Measurements from ENCODE around the gene ZNF664.

Gene ZNF664

DNA sequence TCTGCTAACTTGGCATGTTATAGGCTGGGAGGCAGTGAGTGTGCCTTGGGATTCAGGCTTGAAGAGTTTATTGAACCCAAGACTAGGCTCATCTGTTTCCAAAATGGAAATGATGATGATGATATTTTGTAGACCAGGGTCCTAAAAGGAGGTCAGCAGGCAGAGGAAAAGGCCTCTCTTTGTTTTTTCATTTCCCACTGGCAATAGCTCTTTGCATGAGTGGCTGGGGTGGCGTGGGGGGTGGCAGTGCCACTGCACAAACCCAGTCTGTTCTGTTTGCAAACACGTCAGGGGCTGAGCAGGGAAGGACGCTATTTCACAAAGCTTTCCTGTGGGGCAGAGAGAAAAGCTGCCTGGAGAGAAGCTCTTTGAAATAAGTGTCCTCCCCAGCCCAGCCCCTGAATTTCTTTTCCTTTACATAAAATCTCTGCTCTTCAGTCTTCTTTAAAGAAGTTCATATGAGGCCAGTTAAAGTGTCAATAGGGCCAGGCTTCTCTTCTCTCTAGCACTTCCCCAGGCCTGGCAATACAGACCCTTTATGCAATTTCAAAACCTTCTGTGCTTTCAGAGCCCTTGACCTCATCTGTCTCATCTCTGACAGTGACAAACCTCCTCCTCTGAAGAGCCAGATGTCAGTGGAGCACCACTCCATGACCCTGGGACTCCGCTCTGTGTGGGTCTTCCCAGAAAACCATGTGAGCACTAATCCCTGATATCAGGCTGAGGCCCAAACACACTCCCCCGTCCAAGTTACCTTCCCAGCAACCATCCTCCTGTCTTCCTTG, 72.8 kb downstream of the ZNF664 start:
- no peak overlapping the region for H3K4me3 ChIP-seq
- no peak overlapping the region for H3K27ac ChIP-seq

DNA sequence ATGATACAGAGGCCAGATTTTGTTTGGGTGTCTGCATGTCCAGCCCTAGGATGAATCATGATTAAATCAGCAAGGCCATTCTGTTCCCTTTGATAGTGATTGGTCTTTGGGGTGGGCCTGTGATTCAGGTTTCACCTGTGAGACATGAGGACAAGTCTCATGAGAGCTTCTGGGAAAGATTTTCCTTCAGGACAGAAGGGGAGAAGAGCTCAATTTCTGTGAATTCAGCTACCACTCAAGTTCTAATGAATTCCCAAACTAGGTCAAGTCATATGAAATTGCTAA, 73.4 kb downstream of the ZNF664 start:
- Histone ChIP-seq H3K4me3 (no peak overlapping the region), H3K27ac (no peak overlapping the region)

DNA sequence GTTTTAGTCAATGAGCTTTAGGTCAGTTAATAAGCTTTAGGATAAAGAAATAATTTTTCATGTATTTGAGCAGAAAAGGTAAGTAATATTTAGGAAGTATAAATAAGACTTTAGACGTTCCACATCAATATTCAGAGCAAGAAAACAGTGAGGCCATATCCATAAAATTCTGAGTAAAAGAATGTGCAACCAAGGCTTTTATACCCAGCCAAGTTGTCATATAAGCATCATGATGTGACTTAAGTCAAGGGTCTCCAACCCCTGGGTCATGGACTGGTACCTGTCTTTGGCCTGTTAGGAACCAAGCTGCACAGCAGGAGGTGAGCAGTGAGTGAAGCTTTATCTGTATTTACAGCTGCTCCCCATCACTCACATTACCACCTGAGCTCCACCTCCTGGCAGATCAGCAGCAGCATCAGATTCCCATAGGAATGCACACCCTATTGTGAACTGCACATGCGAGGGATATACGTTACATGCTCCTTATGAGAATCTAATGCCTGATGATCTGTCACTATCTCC, 74.1 kb downstream of the ZNF664 start:
- H3K4me3 ChIP-seq: no peak overlapping the region
- H3K27ac ChIP-seq: no peak overlapping the region

DNA sequence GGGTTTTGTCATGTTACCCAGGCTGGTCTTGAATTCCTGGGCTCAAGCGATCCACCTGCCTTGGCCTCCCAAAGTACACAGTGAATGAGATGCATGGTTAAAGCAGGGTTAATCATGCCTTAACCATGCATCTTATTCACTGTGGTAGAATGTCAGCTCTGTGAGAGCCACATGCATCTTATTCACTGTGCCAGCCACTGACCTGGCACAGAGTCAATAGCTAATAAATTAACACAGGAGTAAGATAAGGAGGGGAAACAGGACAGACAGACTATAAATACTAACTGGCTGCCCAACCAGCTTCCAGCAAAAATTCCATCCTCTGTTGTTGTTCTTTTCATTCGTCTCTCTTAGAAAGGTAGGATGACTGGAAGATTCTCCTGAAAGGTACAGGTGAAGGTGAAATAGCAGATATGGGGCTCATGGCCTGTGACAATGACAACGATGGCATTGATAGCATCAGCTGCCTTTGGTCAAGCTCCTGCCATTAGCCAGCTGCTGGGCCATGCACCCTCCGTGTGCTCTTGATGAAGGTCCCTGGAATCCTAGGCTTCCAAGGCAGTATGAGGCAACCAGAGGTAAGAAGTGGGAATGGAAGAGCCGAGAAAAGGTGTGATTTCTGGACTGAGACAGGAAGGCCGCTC, 76.6 kb downstream of the ZNF664 start:
- Histone ChIP-seq H3K4me3 (no peak overlapping the region), H3K27ac (no peak overlapping the region)

DNA sequence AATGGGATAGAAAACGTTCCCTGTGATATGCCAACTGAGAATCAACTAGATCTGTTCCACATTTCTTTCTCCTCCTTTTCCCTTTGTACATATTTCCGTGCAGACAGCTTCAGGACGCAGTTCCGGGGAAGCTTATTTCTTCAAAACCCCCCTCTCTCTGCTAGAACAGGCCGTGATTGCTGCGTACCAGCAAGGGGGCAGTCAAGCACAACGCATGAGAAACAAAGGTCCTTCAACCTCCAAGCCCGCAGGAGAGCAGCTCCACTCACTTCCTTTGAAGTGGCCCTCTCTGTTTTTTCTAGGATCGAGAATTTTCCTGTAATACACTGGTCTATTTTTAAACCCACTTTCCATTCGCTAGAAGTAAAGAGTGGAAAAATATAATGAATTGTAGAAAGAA, 80.8 kb downstream of the ZNF664 start:
- Histone ChIP-seq H3K27ac (no peak overlapping the region), H3K4me3 (no peak overlapping the region)

DNA sequence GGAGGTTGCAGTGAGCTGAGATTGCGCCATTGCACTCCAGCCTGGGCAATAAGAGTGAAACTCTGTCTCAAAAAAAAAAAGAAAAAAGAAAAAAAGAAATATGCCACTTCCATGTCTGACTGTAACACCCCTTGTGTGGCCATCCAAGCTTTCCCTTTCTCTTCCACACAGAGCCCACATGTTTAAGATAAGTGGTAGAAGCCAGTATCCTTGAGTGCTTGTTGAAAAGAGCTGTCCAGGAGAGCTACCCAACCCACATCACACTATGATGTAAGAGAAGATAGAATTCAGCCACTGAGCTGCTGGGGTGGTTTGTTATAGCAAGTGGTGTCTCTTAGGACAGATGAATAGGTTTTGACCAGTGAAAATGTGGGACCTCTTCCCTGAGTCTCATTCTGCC, 82.1 kb downstream of the ZNF664 start:
- Histone ChIP-seq H3K4me3 (no peak overlapping the region), H3K27ac (no peak overlapping the region)

DNA sequence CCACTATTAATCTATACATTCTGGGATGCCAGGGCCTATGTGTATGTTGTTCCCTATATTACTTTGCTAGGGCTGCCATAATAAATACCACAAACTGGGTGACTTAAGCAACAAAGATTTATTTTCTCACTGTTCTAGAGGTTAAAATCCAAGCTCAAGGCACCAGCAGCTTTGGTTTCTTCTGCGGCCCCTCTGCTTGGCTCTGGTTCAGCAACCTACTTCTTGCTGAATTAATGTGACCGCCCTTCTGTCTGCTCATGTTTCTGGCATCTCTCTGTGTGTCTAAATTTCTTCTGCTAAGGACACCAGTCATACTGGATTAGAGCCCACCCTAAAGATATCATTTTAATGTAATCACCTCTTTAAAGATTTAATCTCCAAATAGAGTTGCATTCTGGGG, 84.7 kb downstream of the ZNF664 start:
- Histone ChIP-seq H3K27ac (no peak overlapping the region), H3K4me3 (no peak overlapping the region)

DNA sequence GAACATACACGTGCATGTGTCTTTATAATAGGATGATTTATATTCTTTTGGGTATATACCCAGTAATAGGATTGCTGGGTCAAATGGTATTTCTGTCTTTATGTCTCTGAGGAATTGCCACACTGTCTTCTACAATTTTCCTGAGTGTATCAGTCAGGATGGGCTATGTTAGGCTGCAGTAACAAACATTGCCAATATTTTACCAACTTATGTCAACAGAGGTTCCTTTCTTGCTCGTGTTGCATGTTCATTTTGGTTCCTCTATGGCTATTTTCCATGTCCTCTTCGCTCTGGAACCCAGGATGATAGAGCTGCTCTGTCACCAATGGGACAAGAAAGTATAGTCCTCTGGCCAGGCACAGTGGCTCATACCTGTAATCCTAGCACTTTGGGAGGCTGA, 86.7 kb downstream of the ZNF664 start:
- no peak overlapping the region for H3K4me3 ChIP-seq

More for the DNA sequence above, 86.7 kb downstream of the ZNF664 start:
- no peak overlapping the region for H3K27ac ChIP-seq

Measured in skin epidermis (tissue), 12 donors.